Upper lobe of left lung (tissue), 4 donors: ENCODE results near the gene PRR5.

ENCODE experiments used
- EP300 ChIP-seq, 4 donors: sonication (generic); formaldehyde crosslinking; IDR thresholded peaks; one replicate each; pipeline ENCODE4 v1.5.1; 2017; ENCODE audit warnings: antibody characterized with exemption in 4 of 4, control low read depth in 2 of 4
- POLR2A ChIP-seq, 4 donors: fragments of 450-650 bp; IDR thresholded peaks; one replicate each; pipeline ENCODE4 v1.5.1; 2016 to 2017; ENCODE audit warnings: antibody characterized with exemption in 4 of 4, mild to moderate bottlenecking in 2 of 4
- POLR2AphosphoS5 ChIP-seq, 2 donors: sonication (generic); formaldehyde crosslinking; IDR thresholded peaks; one replicate each; pipeline ENCODE4 v1.5.1; 2017; ENCODE audit warnings: antibody characterized with exemption in 2 of 2
- TF ChIP-seq, protein P1 (sequence below), 6 experiments: fragments of 450-650 bp in 4 of 6; fragments of 200-600 bp in 2 of 6; sonication (generic) in 2 of 6; IDR thresholded peaks; one replicate each; pipeline ENCODE4 v1.5.1; 2016 to 2019; ENCODE audit warnings: antibody characterized with exemption in 6 of 6

- TF ChIP-seq, protein P1, sequence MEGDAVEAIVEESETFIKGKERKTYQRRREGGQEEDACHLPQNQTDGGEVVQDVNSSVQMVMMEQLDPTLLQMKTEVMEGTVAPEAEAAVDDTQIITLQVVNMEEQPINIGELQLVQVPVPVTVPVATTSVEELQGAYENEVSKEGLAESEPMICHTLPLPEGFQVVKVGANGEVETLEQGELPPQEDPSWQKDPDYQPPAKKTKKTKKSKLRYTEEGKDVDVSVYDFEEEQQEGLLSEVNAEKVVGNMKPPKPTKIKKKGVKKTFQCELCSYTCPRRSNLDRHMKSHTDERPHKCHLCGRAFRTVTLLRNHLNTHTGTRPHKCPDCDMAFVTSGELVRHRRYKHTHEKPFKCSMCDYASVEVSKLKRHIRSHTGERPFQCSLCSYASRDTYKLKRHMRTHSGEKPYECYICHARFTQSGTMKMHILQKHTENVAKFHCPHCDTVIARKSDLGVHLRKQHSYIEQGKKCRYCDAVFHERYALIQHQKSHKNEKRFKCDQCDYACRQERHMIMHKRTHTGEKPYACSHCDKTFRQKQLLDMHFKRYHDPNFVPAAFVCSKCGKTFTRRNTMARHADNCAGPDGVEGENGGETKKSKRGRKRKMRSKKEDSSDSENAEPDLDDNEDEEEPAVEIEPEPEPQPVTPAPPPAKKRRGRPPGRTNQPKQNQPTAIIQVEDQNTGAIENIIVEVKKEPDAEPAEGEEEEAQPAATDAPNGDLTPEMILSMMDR (IDR thresholded peaks at IDR 0.05), result no peak
- TF ChIP-seq POLR2A (IDR thresholded peaks at IDR 0.05) (no peak), EP300 (IDR thresholded peaks at IDR 0.05) (no peak), POLR2AphosphoS5 (IDR thresholded peaks at IDR 0.05) (no peak)
Observed at GRCh38 chr22:44710474-44711240, 8.7 kb downstream of the PRR5 start.
